Measurements from ENCODE around the gene APRT. TPM values are rescaled to one million over a fixed set of nuclear protein-coding genes. Genes with fewer than 3 reads are reported as not detected.

APRT gene
- total RNA-seq, 1 experiment from 2014 or later, result 350 TPM

Other genes starting within 250 kb of the APRT start
- gene ZC3H18, start 241.5 kb downstream of the APRT start, total RNA-seq (2014; rRNA removed), result 11.8 and 24.5 TPM in 2 replicates
- gene IL17C, start 173.4 kb downstream of the APRT start, total RNA-seq (2014; rRNA removed), result not detected in 2 replicates
- gene CYBA, start 160.9 kb downstream of the APRT start, total RNA-seq (2014; rRNA removed), result not detected in 2 replicates
- gene MVD, start 148.8 kb downstream of the APRT start, total RNA-seq (2014; rRNA removed), result 38.3 and 48.9 TPM in 2 replicates
- 0.22 and 0.46 TPM in 2 replicates for gene SNAI3, start 125.4 kb downstream of the APRT start, total RNA-seq (2014; rRNA removed)
- gene RNF166, start 105.5 kb downstream of the APRT start, total RNA-seq (2014; rRNA removed), result 25.2 and 28.8 TPM in 2 replicates
- 30.3 and 39.4 TPM in 2 replicates for gene CTU2, start 105.4 kb downstream of the APRT start, total RNA-seq (2014; rRNA removed)
- gene PIEZO1, start 26.7 kb downstream of the APRT start, total RNA-seq (2014; rRNA removed), result 180 and 251 TPM in 2 replicates
- 43.0 and 76.6 TPM in 2 replicates for gene CDT1, start 8.1 kb downstream of the APRT start, total RNA-seq (2014; rRNA removed)
- gene GALNS, start 45.0 kb upstream of the APRT start, total RNA-seq (2014; rRNA removed), result 18.3 and 25.5 TPM in 2 replicates
- 42.0 and 77.5 TPM in 2 replicates for gene TRAPPC2L, start 45.2 kb upstream of the APRT start, total RNA-seq (2014; rRNA removed)
- not detected in 2 replicates for gene PABPN1L, start 54.7 kb upstream of the APRT start, total RNA-seq (2014; rRNA removed)
- not detected in 2 replicates for gene CBFA2T3, start 165.3 kb upstream of the APRT start, total RNA-seq (2014; rRNA removed)